Measurements from ENCODE around the gene CCDC185.

The CCDC185 gene

GRCh38 chr1:223443397-223443796 lies 50.2 kb downstream of the CCDC185 start:
- DNase-seq = no peak

- DNase-seq = no peak
Observed at GRCh38 chr1:223444411-223444810, 51.2 kb downstream of the CCDC185 start.

Data from GOT3 (cell line).